ENCODE data around the gene IPPK.
"Not testable (repeated sequence)": the region's sequence is repeated elsewhere in the genome, so short reads cannot be mapped to it uniquely, and the experiment has no call there.

The IPPK gene

DNA sequence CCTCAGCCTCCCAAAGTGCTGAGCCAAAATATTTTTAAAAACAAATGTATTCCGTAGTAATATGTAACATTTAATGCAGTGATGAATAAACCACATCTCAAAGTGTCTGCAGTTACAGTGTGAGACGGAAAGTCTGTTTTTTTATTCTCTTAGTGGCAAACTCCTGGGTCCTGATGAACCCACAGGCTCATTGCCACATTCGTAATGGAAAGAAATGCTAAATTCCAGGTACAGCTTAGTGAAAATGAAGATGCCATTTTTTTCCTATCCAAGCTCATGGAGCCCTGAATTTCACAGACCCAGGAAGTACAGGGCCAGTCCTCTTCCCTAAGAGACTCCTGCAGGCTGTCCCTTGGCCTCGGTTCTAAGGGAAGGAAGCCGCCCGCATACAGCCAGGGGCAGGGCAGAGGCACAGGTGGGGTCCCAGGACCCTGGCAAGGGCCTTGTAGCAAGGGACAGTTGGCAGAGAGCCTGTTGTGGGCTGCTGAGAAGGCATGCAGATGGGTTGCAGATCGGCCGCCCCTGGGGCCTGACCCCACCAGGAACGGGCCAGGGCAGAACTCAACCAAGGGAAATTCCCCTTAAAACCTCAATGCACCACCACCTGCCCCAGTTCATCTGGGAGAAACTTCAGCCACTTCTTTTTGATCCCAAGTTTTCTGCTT lies 36.2 kb downstream of the IPPK start:
- no peak for TF ChIP-seq POLR2AphosphoS5 (IDR thresholded peaks at IDR 0.05; ENCODE audit: low read depth, low read length)
- TF ChIP-seq POLR2A (IDR thresholded peaks at IDR 0.05; ENCODE audit: low read depth, low read length), result no peak
- TF ChIP-seq TAF1 (IDR thresholded peaks at IDR 0.05; ENCODE audit: borderline replicate concordance, low read depth, low read length), result no peak
- DNase-seq (ENCODE audit: insufficient read length), result no peak
- no peak for FAIRE-seq

DNA sequence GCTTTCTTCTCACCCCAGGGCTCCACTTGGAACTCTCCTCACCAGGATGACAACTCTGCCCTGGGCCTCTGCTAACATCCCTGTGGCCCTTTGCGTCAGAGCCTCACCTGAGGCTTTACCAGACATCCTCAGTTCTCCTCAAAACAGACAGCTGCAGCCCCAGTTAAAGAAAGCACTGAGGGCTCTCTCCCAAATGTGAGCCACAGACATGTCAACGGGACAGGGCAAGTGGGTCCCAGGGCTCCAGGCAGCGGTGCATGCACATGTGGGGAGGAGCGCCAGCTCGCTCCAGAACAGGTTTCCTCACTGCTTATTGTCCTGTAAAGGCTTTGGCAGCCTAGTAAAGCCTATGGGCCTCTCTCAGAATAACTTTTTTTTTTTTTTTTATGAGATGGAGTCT lies 37.3 kb downstream of the IPPK start:
- TF ChIP-seq POLR2A (IDR thresholded peaks at IDR 0.05; ENCODE audit: low read depth, low read length), result no peak
- TF ChIP-seq POLR2AphosphoS5 (IDR thresholded peaks at IDR 0.05; ENCODE audit: low read depth, low read length), result no peak
- TF ChIP-seq TAF1 (IDR thresholded peaks at IDR 0.05; ENCODE audit: borderline replicate concordance, low read depth, low read length), result no peak
- FAIRE-seq (no peak), DNase-seq (ENCODE audit: insufficient read length) (no peak)

DNA sequence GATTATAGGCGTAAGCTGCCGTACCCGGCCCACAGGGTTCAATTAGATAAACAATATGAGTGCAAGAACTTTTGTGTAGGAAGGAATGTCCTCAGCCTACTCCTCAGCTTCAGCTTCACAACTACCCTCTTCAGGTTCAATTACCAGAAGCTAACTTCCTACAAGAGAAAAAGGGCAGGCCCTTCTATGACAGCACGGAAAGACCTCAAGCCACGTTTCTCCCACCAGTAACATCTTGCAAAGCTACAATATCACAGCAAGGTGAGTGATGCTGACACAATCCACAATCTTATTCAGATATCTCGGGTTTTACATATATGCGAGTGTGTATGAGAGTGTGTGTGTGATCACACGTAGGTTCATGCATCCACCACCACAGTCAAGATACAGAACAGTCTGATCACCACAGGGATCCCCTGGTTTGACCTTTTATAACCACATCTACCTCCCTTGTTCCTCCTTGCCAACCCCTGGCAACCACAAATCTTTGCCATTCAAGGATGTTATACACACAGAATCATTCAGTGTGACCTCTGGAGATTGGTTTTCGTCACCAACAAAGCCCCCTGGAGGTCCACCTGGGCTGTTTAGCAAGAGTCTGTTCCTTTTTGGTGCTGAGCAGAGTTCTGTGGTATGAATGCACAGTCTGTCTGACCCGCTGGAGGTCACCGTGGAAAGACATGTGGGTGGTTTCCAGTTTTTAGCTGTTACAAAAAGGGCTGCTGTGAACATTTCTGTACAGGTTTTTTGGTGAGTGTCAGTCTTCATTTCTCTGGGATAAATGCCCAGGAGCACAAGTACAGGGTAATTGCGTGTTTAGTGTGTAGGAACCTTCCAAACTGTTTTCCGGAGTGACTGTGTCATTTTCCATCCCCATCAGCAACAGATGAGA lies 38.2 kb downstream of the IPPK start:
- DNase-seq (ENCODE audit: insufficient read length) (no peak), FAIRE-seq (no peak)
- no peak for TF ChIP-seq POLR2A (IDR thresholded peaks at IDR 0.05; ENCODE audit: low read depth, low read length)
- TF ChIP-seq POLR2AphosphoS5 (IDR thresholded peaks at IDR 0.05; ENCODE audit: low read depth, low read length), result no peak
- no peak for TF ChIP-seq TAF1 (IDR thresholded peaks at IDR 0.05; ENCODE audit: borderline replicate concordance, low read depth, low read length)

- TF ChIP-seq POLR2AphosphoS5 (IDR thresholded peaks at IDR 0.05; ENCODE audit: low read depth, low read length), result no peak
- no peak for TF ChIP-seq TAF1 (IDR thresholded peaks at IDR 0.05; ENCODE audit: borderline replicate concordance, low read depth, low read length)
- no peak for TF ChIP-seq POLR2A (IDR thresholded peaks at IDR 0.05; ENCODE audit: low read depth, low read length)
- FAIRE-seq (no peak), DNase-seq (ENCODE audit: insufficient read length) (no peak)
These were observed 42.3 kb downstream of the IPPK start for GRCh38 chr9:92627651-92628050.

- TF ChIP-seq TAF1 (IDR thresholded peaks at IDR 0.05; ENCODE audit: borderline replicate concordance, low read depth, low read length) (no peak), POLR2A (IDR thresholded peaks at IDR 0.05; ENCODE audit: low read depth, low read length) (no peak), POLR2AphosphoS5 (IDR thresholded peaks at IDR 0.05; ENCODE audit: low read depth, low read length) (no peak)
- FAIRE-seq, result no peak
- no peak for DNase-seq (ENCODE audit: insufficient read length)
These were observed 43.4 kb downstream of the IPPK start for GRCh38 chr9:92626484-92626883.

- DNase-seq (ENCODE audit: insufficient read length); FAIRE-seq: not testable (repeated sequence)
These were observed 46.0 kb downstream of the IPPK start for GRCh38 chr9:92623936-92624335.

GRCh38 chr9:92620845-92621244 lies 49.1 kb downstream of the IPPK start:
- DNase-seq (ENCODE audit: insufficient read length) (no peak), FAIRE-seq (no peak)
- no peak for TF ChIP-seq POLR2A (IDR thresholded peaks at IDR 0.05; ENCODE audit: low read depth, low read length)
- no peak for TF ChIP-seq TAF1 (IDR thresholded peaks at IDR 0.05; ENCODE audit: borderline replicate concordance, low read depth, low read length)
- TF ChIP-seq POLR2AphosphoS5 (IDR thresholded peaks at IDR 0.05; ENCODE audit: low read depth, low read length), result no peak

DNA sequence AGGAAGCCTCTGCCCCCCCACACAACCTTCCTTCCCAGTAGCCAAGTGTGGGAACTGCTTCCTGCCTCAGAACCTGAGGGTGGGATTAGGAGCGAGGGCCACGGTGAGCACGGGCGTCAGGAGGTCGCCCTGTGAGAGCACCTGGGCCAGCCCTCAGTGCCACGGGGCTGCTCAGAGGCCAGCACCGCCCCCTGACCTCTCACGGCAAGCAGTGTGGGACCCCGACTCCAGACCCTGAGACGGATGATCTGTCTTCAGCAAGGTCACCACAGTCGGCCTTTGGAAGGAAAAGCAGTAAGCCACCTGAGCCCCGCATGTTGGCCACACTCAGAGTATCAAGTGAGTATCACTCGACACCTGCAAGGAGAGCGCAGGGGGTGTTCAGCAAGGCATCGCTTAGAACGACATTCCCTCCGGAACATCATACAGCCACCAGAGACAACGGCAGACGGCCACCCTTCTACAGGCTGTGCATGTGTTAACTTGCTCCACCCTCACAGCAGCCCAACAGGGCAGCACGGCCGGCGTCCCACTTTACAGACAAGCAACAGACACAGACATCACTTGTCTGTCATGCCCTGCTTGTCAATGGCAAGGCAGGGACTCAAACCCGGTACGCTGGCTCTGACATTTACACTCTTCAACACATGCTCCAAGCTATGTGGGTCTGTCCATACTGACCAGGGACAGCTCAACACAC lies 50.2 kb downstream of the IPPK start:
- TF ChIP-seq POLR2AphosphoS5 (IDR thresholded peaks at IDR 0.05; ENCODE audit: low read depth, low read length), result no peak
- no peak for TF ChIP-seq POLR2A (IDR thresholded peaks at IDR 0.05; ENCODE audit: low read depth, low read length)
- TF ChIP-seq TAF1 (IDR thresholded peaks at IDR 0.05; ENCODE audit: borderline replicate concordance, low read depth, low read length), result no peak
- FAIRE-seq (no peak), DNase-seq (ENCODE audit: insufficient read length) (no peak)

GRCh38 chr9:92618633-92619225 lies 51.2 kb downstream of the IPPK start:
- FAIRE-seq (no peak), DNase-seq (ENCODE audit: insufficient read length) (no peak)
- TF ChIP-seq POLR2A (IDR thresholded peaks at IDR 0.05; ENCODE audit: low read depth, low read length) (no peak), TAF1 (IDR thresholded peaks at IDR 0.05; ENCODE audit: borderline replicate concordance, low read depth, low read length) (no peak), POLR2AphosphoS5 (IDR thresholded peaks at IDR 0.05; ENCODE audit: low read depth, low read length) (no peak)

DNA sequence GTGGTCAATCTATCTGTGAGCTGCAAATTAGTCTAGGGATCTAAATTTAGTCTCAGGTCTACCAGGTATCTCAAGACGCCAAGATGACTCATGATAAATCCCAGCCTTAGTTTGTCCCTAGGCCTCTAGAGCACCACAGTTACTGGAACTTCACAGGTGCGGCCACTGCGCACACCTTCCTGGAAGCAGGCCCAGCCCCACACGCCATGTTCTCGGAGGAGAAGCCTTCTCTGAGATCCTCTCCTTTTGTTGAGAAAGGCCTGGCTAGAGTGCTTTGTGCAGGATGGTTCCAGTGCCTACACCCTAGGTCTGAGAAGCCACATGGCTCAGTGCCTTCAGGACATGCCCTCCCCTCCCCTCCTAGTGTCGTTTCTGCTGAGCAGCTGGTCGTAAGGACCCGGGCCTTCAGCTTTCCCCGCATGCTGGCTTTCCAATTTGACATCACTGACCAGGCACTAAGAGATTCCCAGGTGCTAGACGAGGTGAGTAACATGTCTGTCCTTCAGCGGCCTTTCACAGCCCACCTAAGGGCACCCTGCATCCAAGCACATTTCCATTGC lies 51.9 kb downstream of the IPPK start:
- FAIRE-seq (no peak), DNase-seq (ENCODE audit: insufficient read length) (no peak)
- TF ChIP-seq POLR2A (IDR thresholded peaks at IDR 0.05; ENCODE audit: low read depth, low read length) (no peak), POLR2AphosphoS5 (IDR thresholded peaks at IDR 0.05; ENCODE audit: low read depth, low read length) (no peak), TAF1 (IDR thresholded peaks at IDR 0.05; ENCODE audit: borderline replicate concordance, low read depth, low read length) (no peak)

GRCh38 chr9:92617195-92617813 lies 52.6 kb downstream of the IPPK start:
- FAIRE-seq (no peak), DNase-seq (ENCODE audit: insufficient read length) (no peak)
- TF ChIP-seq POLR2A (IDR thresholded peaks at IDR 0.05; ENCODE audit: low read depth, low read length) (no peak), POLR2AphosphoS5 (IDR thresholded peaks at IDR 0.05; ENCODE audit: low read depth, low read length) (no peak), TAF1 (IDR thresholded peaks at IDR 0.05; ENCODE audit: borderline replicate concordance, low read depth, low read length) (no peak)

Data from GM12892 (cell line).